HG03460 (cell line): ENCODE measurements around the gene FSTL4.
"Not testable (repeated sequence)": the region's sequence is repeated elsewhere in the genome, so short reads cannot be mapped to it uniquely, and the experiment has no call there.

Experiments
- ATAC-seq: cut with Tn5 transposase; IDR thresholded peaks from one replicate; pipeline ENCODE4 v1.9.1; 2021; ENCODE audit not compliant: unreplicated experiment

Gene FSTL4

DNA sequence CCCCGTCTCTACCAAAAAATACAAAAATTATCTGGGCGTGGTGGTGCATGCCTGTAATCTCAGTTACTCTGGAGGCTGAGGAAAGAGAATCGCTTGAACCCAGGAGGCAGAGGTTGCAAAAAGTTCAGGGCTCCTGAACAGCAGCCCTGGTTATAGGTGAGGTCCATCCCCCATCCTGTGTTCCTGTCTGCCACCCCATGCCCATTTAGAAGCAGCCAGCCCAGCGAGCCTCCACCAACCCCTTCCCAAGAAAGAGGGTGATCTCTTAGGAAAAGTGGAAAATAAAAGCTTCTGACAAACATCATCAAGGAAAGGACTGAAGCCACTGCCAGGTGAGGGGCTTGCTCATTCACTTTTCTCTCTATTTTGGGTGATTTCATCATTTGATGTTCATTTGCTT lies 55.8 kb downstream of the FSTL4 start:
- ATAC-seq: no peak

DNA sequence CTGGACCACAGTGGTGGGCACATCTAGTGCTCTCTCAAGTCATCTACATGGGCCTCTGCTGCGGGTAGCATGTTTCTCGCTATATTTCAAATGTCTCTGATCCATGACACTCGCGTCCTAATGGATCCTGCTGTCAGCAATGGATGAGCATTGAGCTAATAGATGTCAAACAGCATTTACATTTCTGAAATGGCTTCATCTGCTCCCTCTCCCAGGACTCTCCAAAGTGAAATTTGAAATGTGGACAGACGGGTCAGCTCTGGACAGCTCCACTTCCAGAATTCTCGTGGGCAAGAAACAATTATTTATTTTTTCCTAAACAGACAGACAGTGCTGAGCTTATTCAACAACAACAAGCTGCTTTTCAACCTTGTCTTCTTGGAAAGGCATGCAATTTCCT lies 58.1 kb downstream of the FSTL4 start:
- no peak for ATAC-seq

DNA sequence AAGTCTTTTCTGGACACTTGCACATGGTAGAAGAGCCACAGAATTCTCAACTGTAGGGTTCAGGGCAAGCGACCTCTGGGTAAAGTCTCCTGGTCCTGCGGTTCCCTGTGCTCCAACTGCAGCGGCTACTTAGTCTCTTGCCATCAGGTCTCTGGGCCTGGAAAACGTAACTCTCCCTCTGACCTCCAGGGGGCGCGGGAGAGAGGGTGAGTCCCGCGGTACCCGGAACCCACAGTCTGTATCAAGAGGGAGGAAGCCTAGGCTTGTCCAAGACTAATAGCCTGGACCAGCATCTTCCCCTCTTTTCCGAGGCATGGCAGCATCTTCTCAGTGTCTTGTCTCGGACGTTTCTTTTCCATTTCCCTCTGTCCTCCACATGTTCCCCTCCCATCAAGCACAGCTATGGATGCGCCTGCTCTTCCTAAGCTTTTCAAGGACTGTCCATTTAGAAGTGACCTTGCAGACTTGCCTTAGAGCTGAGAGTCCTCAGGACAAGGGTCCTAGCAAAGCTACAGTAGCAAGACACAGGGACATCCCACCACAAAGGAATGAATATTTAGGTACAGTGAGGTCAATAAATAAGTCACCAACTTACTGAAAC lies 59.3 kb downstream of the FSTL4 start:
- no peak for ATAC-seq

DNA sequence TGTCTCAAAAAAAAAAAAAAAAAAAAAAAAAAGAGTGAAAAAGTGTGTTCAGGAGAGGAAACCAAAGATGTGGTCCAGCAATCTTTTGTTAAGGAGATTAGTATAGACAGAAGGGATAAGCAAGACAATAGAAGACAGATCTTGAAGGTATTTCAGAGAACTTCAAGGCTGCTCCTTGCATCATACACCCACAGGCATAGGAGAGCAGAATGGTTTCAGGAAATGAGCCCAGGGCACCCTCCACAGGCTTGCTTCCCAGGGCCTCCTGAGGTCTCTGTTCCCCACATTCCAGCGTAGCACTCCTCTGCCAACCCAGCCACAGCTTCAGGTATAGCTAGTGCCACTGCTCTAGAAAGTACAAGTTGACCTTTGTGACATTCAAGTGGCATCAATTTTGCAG lies 65.8 kb downstream of the FSTL4 start:
- no peak for ATAC-seq

DNA sequence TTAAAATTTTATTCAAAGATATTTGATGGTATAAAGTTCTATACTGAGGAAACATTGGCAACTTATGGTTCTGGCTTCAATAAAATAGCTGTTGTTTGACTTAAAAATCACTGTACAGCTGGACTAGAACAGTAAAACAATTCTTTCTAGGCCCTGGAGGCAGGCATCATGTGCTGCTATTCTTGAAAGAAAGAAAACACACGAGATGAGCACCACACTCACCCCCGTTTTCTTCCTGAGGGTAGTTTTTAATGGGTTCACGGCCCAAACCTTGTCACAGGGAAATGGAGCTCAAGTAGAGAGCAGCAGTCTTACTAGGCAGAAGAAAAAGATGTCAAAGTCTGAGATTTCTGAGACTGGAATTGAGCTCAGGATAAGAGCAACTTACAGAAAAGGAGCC lies 68.0 kb downstream of the FSTL4 start:
- ATAC-seq: no peak

DNA sequence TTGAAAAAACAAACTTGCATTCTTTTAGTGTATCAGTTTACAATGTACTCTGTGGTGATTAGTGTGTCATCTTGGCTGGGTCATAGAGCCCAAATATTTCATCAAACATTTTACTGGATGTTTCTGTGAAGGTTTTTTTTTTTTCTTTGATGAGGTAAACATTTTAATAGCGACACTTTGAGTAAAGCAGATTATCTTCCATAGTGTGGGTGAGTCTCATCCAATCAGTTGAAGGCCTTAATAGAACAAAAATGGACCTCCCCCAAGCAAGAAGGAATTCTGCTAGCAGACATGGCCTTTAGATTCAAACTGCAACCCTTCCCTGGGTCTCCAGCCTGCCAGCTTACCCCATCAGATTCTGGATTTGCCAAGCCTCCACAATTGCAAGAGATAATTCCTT lies 72.5 kb downstream of the FSTL4 start:
- ATAC-seq: no peak

DNA sequence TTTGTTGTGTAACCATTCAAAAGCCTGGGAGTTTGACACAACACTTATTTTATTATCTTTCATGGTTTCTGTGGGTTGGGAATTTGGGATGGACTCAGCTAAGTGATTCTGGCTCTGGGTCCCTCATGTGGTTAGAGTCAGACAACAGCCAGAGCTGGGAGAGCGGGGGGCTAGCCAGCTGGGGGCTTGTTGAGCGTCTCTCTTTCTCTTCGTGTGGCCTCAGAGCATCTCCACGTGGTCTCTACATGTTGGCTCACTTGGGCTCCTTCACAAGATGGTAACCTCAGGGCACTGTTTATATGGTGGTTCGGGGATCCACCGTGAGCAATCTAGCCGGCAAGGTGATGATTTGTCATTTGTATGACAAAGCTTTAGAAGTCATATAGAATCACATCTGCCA lies 73.6 kb downstream of the FSTL4 start:
- no peak for ATAC-seq

DNA sequence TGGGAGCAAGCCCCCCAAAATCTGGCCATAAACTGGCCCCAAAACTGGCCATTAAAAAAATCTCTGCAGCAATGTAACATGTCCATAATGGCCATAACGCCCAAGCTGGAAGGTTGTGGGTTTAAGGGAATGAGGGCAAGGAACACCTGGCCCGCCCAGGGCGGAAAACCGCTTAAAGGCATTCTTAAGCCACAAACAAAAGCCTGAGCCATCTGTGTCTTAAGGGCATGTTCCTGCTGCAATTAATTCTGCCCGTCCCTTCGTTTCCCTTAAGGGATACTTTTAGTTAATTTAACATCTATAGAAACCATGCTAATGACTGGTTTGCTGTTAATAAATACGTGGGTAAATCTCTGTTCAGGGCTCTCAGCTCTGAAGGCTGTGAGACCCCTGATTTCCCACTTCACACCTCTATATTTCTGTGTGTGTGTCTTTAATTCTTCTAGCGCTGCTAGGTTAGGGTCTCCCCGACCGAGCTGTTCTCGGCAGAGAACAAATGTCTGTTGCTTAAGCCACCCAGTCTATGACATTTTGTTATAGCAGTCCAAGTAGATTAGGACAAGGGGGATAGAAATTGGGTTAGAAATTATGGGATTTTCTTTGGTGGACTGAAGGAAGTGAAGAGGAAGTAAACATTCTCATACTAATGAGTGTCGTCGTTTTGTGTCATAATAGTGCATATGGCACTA lies 77.0 kb downstream of the FSTL4 start:
- not testable (repeated sequence) for ATAC-seq

DNA sequence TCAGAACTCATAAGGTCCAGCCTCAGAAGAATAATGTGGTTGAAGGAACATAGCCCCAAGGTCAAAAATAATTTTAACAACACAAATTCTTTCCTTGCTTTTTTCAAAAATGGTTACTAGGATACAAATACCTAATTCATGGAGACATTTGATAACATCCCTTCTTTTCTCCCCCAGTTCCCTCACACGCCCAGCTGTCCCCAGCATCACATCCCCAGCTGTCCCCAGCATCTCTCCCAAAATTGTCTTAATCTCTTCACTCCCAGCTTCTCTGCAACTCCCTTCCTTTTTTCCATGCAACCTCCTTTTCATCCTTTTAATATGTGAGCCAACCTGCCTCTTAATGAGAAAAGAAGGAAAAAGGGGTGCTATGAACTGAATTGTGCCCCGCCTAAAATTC lies 77.8 kb downstream of the FSTL4 start:
- ATAC-seq: no peak

DNA sequence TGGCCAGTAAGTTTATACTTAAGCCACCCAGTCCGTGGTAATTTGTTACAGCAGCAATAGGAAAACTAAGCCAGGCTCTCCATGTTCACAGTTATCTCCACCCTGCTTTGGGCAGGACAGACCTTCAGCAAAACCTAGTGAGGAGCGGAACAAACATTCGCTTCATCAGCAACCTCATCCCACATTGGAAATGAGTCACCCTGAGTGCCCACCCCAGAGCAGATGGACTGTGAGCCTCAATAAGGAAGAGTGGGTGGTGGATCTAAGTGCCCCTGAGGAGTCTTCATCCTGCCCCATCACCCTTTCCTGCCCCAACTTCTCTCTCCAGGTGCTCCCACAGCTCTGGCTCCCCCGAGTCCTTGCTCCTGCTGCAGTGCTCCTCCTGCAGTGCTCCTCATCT lies 78.8 kb downstream of the FSTL4 start:
- ATAC-seq: no peak

DNA sequence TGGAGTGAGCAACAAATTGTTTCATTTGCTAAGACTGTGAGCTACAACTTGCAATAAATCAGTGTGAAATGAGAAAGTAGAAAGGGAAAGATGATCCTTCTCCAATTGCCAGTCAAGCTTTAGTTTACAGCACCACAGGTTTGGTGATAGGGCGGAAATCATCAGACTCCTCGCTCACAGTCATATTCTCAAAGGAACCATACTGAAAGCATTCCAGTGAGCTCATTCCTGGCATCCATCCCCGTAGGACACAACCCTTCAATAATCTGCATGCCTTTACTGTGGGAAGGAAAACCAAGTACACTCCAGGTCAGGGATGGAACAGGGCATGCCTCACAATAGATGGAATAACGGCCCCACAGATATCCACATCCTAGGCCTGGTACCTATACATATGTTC lies 80.7 kb downstream of the FSTL4 start:
- ATAC-seq: no peak

DNA sequence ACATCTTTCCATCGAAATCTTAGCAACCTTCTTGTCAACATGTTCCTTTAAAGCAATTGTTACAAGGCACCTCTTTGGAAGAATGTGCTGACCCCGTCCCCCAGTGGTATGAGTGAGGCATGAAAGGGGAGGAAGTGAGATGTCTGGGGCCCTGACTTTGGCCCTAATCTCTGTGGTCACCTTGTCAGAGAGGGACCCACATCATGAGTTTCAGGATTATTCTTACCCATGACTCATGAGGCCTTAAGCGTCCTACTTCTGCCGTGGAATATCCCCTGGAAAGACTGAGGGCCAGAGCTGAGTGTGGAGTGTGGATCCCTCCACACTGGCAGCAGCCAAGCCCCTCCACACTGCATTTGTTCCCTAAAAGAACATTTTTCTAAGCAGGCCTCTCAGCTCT lies 81.2 kb downstream of the FSTL4 start:
- ATAC-seq: no peak

DNA sequence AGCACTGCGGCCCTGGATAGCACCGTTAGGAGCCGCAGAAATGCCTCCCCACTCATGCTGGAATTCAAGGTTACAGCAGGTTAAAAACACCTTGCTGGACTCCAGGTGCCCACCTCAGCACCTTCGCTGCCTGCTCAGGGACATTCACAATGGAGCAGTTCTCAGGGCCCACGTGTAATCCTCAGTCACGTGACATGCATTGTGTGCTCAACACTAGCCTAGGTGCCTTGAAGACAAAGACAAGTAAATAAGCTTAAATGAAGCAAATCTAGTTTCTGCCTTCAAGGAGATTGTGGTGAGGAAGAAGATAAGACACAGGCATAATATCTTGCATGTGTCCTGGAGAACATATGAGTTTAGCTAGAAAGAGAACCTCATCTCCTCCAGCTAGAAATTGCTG lies 82.1 kb downstream of the FSTL4 start:
- no peak for ATAC-seq

DNA sequence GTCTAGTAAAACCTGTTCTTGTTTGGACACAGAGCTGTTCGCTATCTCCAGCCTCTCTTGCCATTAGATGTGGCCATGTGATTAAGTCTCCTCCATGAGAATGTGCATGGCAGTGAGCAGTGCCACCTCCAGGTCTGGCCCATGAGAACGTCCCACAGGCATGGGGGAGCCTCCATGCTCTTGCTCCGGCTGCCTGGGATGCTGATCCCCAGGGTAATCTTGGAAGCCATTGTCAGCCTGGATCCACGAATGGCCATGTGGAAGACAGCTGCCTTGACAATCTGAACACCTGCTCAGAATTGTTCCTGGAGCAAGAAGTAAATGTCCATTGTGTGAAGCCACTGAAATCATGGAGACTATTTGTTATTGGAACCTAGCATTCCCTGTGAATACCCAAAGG lies 83.5 kb downstream of the FSTL4 start:
- no peak for ATAC-seq

DNA sequence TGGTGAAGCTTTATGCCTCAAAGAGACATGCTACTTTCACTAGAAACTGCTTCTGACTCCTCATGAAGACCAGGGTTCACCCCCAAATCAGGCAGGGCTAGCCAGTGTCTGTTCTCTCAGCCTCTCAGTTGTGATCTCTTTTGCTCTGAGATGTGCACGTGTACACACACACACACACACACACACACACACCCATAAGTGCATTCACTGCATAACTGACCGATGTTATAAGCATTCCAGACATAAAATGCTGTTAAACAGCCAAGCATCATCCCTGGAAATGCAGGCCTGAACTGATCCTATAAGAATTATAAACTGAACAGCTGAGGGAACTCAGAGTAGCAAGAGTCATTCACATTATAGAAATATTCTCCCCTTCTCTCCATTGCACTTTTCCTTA lies 85.0 kb downstream of the FSTL4 start:
- ATAC-seq: no peak

DNA sequence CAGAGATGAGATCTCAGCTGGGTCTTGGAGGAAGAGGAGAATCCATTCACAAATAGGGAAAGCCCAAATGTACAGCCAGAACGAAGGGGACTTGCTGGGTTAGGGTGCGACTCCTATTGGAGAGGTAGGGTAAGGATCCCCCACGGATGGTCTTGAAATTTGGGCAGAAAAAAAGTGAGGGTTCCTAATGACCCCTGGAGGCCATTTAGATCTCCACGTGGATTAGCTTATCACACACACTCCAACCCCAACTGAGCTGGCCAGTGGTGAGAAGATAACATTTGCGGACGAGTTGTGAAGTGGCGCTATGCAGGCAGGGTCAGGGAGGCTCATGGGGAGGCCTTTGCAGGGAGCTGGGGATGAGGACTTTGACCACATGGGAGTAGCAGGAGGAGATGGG lies 86.0 kb downstream of the FSTL4 start:
- ATAC-seq: no peak

DNA sequence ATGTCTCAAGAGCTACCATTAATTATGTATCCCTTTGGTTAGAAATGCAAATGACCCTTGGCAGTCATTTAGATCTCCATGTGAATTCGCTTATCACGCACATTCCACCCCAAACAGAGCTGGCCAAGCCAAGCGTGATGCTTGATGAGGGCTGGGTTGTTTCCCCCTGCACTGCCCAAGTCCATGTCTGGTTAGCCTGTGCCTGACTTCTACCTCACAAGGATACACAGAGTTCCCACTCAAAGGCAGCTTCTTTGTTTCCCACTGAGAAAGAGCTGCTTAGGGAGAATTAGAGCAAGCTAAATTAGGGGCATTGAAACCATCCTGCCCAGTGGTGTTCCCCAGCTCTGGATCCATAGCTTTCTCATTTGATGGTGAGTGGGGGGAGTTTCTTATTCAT lies 87.2 kb downstream of the FSTL4 start:
- ATAC-seq: no peak

DNA sequence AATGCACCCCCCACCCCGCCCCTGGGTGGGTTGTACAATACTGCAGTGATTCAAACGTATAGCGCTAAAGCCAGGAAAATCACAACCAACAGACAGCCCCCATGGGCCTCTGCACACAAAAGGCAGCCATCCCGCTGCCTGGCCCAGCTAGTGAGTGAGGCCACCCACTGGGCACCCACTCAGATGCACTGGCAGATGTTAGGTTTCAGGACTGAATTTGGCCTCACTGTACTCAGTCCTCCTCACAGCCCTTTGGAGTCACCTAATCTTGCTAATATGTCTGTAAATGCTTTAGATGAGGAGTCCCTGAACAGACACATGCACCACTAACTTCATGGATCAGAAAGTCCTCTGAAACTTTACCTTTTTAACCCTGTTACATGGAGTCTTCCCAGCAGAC lies 87.7 kb downstream of the FSTL4 start:
- ATAC-seq: no peak

DNA sequence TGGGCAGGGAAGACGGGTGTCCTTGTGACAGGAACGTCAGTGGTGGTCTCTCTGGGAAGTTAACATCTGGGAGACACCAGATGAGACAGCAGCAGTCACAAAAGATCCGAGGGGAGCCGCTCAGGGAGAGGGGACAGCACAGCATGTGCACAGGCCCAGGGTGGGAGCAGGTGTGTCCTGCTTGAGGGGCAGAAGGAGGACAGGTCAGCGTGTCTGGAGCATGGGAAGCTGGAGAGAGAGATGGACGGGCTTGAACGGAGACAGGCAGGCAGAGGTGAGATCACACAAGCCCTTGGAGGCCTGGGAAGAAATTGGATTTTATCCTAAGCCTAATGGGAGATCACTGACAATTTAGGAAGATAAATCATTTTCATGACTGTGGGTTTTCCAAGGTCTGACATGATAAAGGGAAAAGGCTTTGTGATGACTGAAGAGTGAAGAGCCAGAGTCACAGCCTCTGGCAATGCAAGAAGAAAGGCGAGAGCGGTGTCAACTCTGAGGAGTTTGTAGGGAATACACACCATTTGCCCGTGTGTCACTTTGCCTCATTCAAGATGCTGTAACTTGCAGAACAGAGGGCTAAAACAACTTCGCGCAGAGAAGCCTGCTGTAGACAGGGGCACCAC lies 88.3 kb downstream of the FSTL4 start:
- no peak for ATAC-seq

DNA sequence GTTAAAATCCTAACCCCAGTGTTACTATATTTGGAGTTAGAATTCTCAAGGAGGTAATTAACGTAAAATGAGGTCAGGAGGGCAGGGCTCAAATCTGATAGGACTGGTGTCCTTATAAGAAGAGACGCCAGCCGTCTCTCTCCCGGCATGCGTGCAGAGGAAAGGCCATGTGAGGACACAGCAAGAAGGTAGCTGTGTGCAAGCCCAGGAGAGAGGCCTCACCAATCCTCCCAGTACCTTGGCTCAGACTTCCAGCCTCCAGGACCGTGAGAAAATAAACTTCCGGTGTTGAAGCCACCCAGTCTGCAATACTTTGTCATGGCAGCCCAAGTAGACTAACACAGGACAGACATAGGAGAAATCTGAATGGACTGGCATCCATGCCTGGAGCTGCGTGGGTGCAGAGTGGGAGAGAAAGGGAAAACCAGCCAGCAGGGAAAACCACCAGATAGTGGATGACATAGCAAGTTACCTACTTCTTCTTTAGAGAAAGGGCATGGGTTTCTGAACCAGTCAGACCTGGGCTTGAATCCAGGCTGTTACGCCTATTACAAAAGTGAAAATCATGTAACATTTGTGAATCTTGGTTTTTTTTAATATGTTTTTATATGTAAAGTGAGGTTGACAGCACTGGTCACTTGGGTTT lies 89.2 kb downstream of the FSTL4 start:
- ATAC-seq: no peak

DNA sequence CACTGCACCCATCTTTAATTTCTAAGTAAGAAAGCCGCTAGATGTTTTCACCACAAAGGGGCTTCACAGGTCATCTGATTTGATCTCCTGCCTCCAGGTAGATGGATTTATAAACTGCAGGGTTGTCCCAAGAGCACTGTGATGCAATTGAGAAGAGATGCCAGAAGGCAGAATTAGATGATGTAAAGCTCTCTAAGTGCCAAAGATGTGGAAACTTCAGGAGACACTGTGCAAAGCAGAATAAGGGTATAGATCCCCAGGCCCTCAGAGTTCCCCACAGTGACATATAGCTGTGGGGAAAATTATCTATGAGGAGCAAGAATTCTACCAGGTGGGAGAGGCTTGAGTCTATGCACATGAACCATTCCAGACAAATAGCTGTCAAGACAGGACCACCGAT lies 90.5 kb downstream of the FSTL4 start:
- no peak for ATAC-seq

DNA sequence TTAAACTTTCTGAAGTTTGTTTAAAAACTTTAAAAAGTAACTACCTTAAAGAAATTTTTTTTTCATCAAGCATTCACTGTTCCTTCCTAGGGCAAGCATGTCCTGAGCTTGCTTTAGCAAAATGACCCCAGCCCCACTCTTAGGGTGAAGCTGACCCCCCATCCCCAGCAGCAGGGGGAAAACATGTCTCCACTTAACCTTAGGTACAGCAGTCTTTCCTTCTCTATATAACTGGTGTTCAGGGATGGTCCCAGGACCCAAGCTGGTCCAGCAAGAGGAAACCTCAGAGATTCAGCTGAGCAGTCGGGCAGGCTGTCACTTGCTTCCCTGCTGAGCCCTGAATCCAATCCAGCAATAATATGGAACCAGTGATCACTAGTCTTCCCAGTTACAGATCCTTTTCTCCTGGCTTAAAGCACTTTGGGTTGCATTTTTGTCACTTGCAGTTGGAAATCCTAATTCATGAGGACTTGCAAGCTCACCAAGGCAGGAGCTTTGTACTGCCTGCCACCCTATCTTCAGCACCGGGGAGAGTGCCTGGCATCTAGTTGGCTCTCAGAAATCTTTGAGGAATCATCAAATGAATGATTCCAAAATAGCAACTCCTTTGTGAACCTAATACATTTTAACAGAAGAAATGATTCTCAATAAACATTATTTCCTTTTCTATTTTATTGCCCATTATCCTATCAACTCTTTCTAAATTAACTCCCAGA lies 91.2 kb downstream of the FSTL4 start:
- ATAC-seq: no peak
